ENCODE data around the gene SUFU. TPM values are rescaled to one million over a fixed set of nuclear protein-coding genes. Genes with fewer than 3 reads are reported as not detected.

The SUFU gene
- total RNA-seq, 1 experiment from 2014 or later: 10.6 TPM

DNA sequence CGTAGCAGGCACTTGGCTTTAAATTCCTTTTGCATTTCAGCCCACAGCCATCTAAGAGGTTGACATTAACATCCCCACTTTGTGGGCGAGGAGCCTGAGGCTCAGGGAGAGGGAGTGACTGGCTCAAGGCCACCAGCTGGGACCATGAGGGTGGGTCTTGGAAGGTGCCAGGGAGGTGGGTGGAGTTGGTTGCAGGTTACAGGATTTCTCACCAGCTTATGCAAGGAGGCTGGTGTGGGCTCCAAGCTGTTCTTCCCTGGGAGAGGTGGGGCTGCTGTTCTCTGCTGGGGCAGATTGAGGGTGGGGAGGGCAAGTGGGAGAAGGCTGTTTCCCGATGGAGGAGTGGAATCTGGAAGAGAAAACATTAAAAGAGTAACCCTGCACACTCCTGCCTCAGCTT, 38.3 kb upstream of the SUFU start:
- Histone ChIP-seq H3K27me3 (replicated peaks; ENCODE audit: control insufficient read depth, insufficient read depth, low read length) (no peaks in the 10 kb centered on the region), H3K4me1 (peaks cover 22% of the 10 kb centered on the region), H3K36me3 (ENCODE audit: control insufficient read depth, insufficient read depth, low read length) (no peaks in the 10 kb centered on the region; the same call in 1 of the 2 replicates), H3K9me3 (no peaks in the 10 kb centered on the region), H3K4me3 (ENCODE audit: low read depth, low read length) (no peak overlapping the region)
- intact Hi-C loops (cut with micrococcal nuclease; ENCODE audit: unreplicated experiment): no loop called here
- peaks cover 36% of the 10 kb centered on the region for H3K36me3 Mint-ChIP-seq (ENCODE audit: insufficient read depth, unreplicated experiment)
- no TSS peak for BruUV-seq (replicated peaks)
- H3K27me3 Mint-ChIP-seq (ENCODE audit: insufficient read depth, unreplicated experiment): no peaks in the 10 kb centered on the region
- peaks cover 18% of the 10 kb centered on the region for H3K4me1 Mint-ChIP-seq (ENCODE audit: low read depth, unreplicated experiment)
- no peak overlapping the region for H3K4me3 Mint-ChIP-seq (ENCODE audit: unreplicated experiment)
- no peaks in the 10 kb centered on the region for H3K9me3 Mint-ChIP-seq (ENCODE audit: unreplicated experiment)
- ChIA-PET CTCF (interaction anchor here (0.7 kb wide), 1 partner anchor 17 kb away, joined by 4 read pairs; no protein-coding TSS in a partner anchor), POLR2A (no interaction called here)
- H3K27ac Mint-ChIP-seq (ENCODE audit: unreplicated experiment): no peak overlapping the region
- no peak for DNase-seq
- TF ChIP-seq, protein P1, sequence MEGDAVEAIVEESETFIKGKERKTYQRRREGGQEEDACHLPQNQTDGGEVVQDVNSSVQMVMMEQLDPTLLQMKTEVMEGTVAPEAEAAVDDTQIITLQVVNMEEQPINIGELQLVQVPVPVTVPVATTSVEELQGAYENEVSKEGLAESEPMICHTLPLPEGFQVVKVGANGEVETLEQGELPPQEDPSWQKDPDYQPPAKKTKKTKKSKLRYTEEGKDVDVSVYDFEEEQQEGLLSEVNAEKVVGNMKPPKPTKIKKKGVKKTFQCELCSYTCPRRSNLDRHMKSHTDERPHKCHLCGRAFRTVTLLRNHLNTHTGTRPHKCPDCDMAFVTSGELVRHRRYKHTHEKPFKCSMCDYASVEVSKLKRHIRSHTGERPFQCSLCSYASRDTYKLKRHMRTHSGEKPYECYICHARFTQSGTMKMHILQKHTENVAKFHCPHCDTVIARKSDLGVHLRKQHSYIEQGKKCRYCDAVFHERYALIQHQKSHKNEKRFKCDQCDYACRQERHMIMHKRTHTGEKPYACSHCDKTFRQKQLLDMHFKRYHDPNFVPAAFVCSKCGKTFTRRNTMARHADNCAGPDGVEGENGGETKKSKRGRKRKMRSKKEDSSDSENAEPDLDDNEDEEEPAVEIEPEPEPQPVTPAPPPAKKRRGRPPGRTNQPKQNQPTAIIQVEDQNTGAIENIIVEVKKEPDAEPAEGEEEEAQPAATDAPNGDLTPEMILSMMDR (IDR thresholded peaks at IDR 0.05; ENCODE audit: insufficient read depth in 1 of 2, low read depth in 1 of 2, low read length in 1 of 2, severe bottlenecking in 1 of 2, unreplicated experiment in 1 of 2): no peak

DNA sequence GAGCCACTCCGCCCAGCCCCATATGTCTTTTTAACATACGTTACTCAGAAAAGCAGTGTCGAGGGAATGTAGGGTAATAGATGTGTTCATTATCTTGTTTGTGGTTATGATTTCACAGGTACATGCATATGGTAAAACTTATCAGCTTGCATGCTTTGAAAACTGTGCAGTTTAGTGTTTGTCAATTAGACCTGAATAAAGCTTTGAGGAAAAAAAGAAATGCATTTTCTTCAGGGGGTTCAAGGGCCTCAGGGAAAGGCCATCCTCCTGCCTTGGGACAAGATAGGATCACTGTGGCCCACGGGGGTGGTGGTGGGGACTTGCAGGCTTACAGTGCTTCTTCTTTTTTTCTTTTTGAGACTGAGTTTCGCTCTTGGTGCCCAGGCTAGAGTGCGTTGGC, 36.5 kb upstream of the SUFU start:
- Histone ChIP-seq H3K9me3 (no peaks in the 10 kb centered on the region), H3K36me3 (ENCODE audit: control insufficient read depth, insufficient read depth, low read length) (no peaks in the 10 kb centered on the region; the same call in 1 of the 2 replicates), H3K4me1 (peaks cover 17% of the 10 kb centered on the region), H3K27me3 (replicated peaks; ENCODE audit: control insufficient read depth, insufficient read depth, low read length) (no peaks in the 10 kb centered on the region), H3K4me3 (ENCODE audit: low read depth, low read length) (no peak overlapping the region)
- Mint-ChIP-seq H3K4me1 (ENCODE audit: low read depth, unreplicated experiment) (peaks cover 17% of the 10 kb centered on the region), H3K36me3 (ENCODE audit: insufficient read depth, unreplicated experiment) (peaks cover 36% of the 10 kb centered on the region), H3K27ac (ENCODE audit: unreplicated experiment) (no peak overlapping the region), H3K9me3 (ENCODE audit: unreplicated experiment) (no peaks in the 10 kb centered on the region), H3K4me3 (ENCODE audit: unreplicated experiment) (no peak overlapping the region), H3K27me3 (ENCODE audit: insufficient read depth, unreplicated experiment) (no peaks in the 10 kb centered on the region)
- ChIA-PET CTCF (no interaction called here), POLR2A (no interaction called here)
- no TSS peak for BruUV-seq (replicated peaks)
- no peak for DNase-seq
- intact Hi-C loops (cut with micrococcal nuclease; ENCODE audit: unreplicated experiment): no loop called here
- TF ChIP-seq, protein P1 (IDR thresholded peaks at IDR 0.05; ENCODE audit: insufficient read depth in 1 of 2, low read depth in 1 of 2, low read length in 1 of 2, severe bottlenecking in 1 of 2, unreplicated experiment in 1 of 2): no peak

DNA sequence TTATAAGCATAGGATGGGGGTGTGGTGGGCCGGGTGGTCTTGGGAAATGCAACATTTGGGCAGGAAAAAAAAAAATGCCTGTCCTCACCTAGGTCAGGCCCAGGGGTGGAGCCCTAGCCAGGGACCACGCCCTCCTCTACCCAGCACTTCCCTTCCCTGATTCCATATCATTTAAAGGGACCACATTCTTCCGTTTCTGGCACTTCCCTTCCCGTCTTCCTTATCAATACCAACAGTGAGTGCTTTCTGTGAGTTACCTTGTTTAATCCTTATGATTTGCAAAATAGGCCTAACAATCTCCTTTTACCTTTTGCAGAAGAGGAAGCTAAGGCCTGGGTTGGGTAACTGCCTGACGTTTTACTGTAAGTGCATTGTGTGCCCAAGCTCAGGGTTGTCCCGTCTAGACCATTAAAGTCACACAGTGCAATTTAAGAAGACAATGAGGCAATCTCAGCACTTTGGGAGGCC, 35.8 kb upstream of the SUFU start:
- TF ChIP-seq, protein P1 (IDR thresholded peaks at IDR 0.05; ENCODE audit: insufficient read depth in 1 of 2, low read depth in 1 of 2, low read length in 1 of 2, severe bottlenecking in 1 of 2, unreplicated experiment in 1 of 2): no peak
- peaks cover 11% of the 10 kb centered on the region for H3K4me1 ChIP-seq
- ChIA-PET CTCF (no interaction called here), POLR2A (no interaction called here)
- Mint-ChIP-seq H3K9me3 (ENCODE audit: unreplicated experiment) (no peaks in the 10 kb centered on the region), H3K4me3 (ENCODE audit: unreplicated experiment) (no peak overlapping the region), H3K4me1 (ENCODE audit: low read depth, unreplicated experiment) (peaks cover 10% of the 10 kb centered on the region), H3K27me3 (ENCODE audit: insufficient read depth, unreplicated experiment) (no peaks in the 10 kb centered on the region), H3K36me3 (ENCODE audit: insufficient read depth, unreplicated experiment) (peaks cover 34% of the 10 kb centered on the region), H3K27ac (ENCODE audit: unreplicated experiment) (no peak overlapping the region)
- no peaks in the 10 kb centered on the region; the same call in 1 of the 2 replicates for H3K36me3 ChIP-seq (ENCODE audit: control insufficient read depth, insufficient read depth, low read length)
- H3K9me3 ChIP-seq: no peaks in the 10 kb centered on the region
- no peak overlapping the region for H3K4me3 ChIP-seq (ENCODE audit: low read depth, low read length)
- BruUV-seq (replicated peaks): no TSS peak
- H3K27me3 ChIP-seq (replicated peaks; ENCODE audit: control insufficient read depth, insufficient read depth, low read length): no peaks in the 10 kb centered on the region
- intact Hi-C loops (cut with micrococcal nuclease; ENCODE audit: unreplicated experiment): no loop called here
- no peak for DNase-seq
